Muscle of back (tissue), 10 donors: ENCODE data around the gene ZCCHC17. TPM values are rescaled to one million over a fixed set of nuclear protein-coding genes. Genes with fewer than 3 reads are reported as not detected.

ENCODE experiments used
- polyA plus RNA-seq, 10 donors: library from polyadenylated mRNA; unstranded; fragments of 120-200 nt; gene quantifications; one replicate each; pipeline ENCODE4 v1.2.1, GENCODE V29; 2013; ENCODE audit not compliant: insufficient read length in 10 of 10

The ZCCHC17 gene
- polyA plus RNA-seq, 10 donors = 22.7 to 30.0 (median 26.3) TPM

Other genes starting within 250 kb of the ZCCHC17 start
- 10 to 100 TPM; 50.4 to 75.4 (median 57.0) TPM for gene PUM1, start 231.3 kb upstream of the ZCCHC17 start, polyA plus RNA-seq
- gene NKAIN1, start 57.1 kb upstream of the ZCCHC17 start, polyA plus RNA-seq = 1 to 10 TPM; 1.5 to 2.7 (median 2.0) TPM
- 10 to 100 TPM; 33.8 to 48.8 (median 41.6) TPM for gene SNRNP40, start 244 bp upstream of the ZCCHC17 start, polyA plus RNA-seq
- 100 to 1,000 TPM; 106 to 214 (median 167) TPM for gene FABP3, start 76.0 kb downstream of the ZCCHC17 start, polyA plus RNA-seq
- 10 to 100 TPM; 24.6 to 34.9 (median 31.3) TPM for gene SERINC2, start 116.2 kb downstream of the ZCCHC17 start, polyA plus RNA-seq